ENCODE data around the gene ZBTB42. TPM values are rescaled to one million over a fixed set of nuclear protein-coding genes. Genes with fewer than 3 reads are reported as not detected.

The ZBTB42 gene
- total and polyA plus RNA-seq, 2 donors (not counting 1 experiment from before 2014, with no cell fraction given): 1.6 to 8.3 TPM

- ChIA-PET POLR2A (interaction anchor here (0.7 to 1.2 kb wide), 3 partner anchors 14 to 47 kb away, joined by 3 to 5 read pairs (median 3); partner anchors contain the start of gene SIVA1), CTCF (interaction anchor here (1.5 to 2.4 kb wide), 4 partner anchors 11 to 31 kb away, joined by 3 to 13 read pairs (median 8); no protein-coding TSS in a partner anchor)
- Histone ChIP-seq H3K9ac (ENCODE audit: low read length) (peak overlapping the region; percentile 49), H3K4me2 (replicated peaks; ENCODE audit: low read depth, low read length, poor library complexity, severe bottlenecking) (peak overlapping the region; percentile 99), H3K9me3 (ENCODE audit: control extremely low read depth in 1 of 3, control insufficient read depth in 2 of 3, insufficient read depth in 1 of 3, low read length in 2 of 3) (no peaks in the 10 kb centered on the region), H3K27ac (ENCODE audit: low read length in 2 of 2) (peak overlapping the region; percentile 72 to 88), H3K4me1 (ENCODE audit: control insufficient read depth in 2 of 2, insufficient read depth in 2 of 2, low read length in 2 of 2) (peaks cover 19 to 54% of the 10 kb centered on the region in 2 donors), H3K27me3 (replicated peaks in 1 of 4; ENCODE audit: control extremely low read depth in 1 of 4, control insufficient read depth in 3 of 4, insufficient read depth in 4 of 4, low read length in 3 of 4) (no peaks in the 10 kb centered on the region), H3K79me2 (ENCODE audit: control insufficient read depth, insufficient read depth, low read length) (no peaks in the 10 kb centered on the region), H2AFZ (ENCODE audit: insufficient read depth, low read depth, low read length, poor library complexity, severe bottlenecking) (peak overlapping the region; percentile 84), H4K20me1 (ENCODE audit: control insufficient read depth, insufficient read depth, low read length, poor library complexity, severe bottlenecking) (peaks cover 28% of the 10 kb centered on the region), H3K4me3 (ENCODE audit: control extremely low read depth in 1 of 5, extremely low read depth in 1 of 5, insufficient read depth in 1 of 5, low read depth in 2 of 5, low read length in 4 of 5) (peak overlapping the region in 4 of 5 experiments; percentile 49 to 85 (median 76)), H3K36me3 (replicated peaks in 1 of 2; ENCODE audit: control extremely low read depth in 1 of 2, control insufficient read depth in 1 of 2, extremely low read depth in 1 of 2, insufficient read depth in 2 of 2, low read length in 1 of 2) (no peaks in the 10 kb centered on the region)
- Mint-ChIP-seq H3K27ac (peak overlapping the region; percentile 80), H3K4me3 (peak overlapping the region; percentile 81), H3K4me1 (peaks cover 44% of the 10 kb centered on the region), H3K9me3 (ENCODE audit: insufficient read depth) (no peaks in the 10 kb centered on the region), H3K27me3 (no peaks in the 10 kb centered on the region)
- intact Hi-C loops (cut with micrococcal nuclease): loop anchor here (1.0 to 2.0 kb wide), 2 partner anchors 48 to 185 kb away; partner anchors contain the start of gene CLBA1
- no peak for TF ChIP-seq EZH2 (IDR thresholded peaks at IDR 0.05; ENCODE audit: borderline replicate concordance, insufficient read depth, low read depth, low read length, poor library complexity, severe bottlenecking)
- TF ChIP-seq CTCF (IDR thresholded peaks at IDR 0.05): peak; percentile 40
- ATAC-seq (ENCODE audit: low read depth) (peak; percentile 76), DNase-seq (peak; percentile 91)
- under 1% methylated on average over 68 of the region's 83 CpGs for WGBS (ENCODE audit: insufficient coverage)
These were observed 708 bp upstream of the ZBTB42 start for GRCh38 chr14:104800015-104800770.
